Measurements from ENCODE around the gene PTPRN2.
A peak's percentile ranks its signal among the peaks of the same experiment; 100 is the strongest.
"Not testable (repeated sequence)": the region's sequence is repeated elsewhere in the genome, so short reads cannot be mapped to it uniquely, and the experiment has no call there.

PTPRN2 gene

GRCh38 chr7:157503229-157503628, 1084.4 kb downstream of the PTPRN2 start:
- DNase-seq (ENCODE audit: low read depth in 2 of 2) = no peak

- peak in 1 of 2 donors; percentile 44 for DNase-seq (ENCODE audit: low read depth in 2 of 2)
These were observed 1084.9 kb downstream of the PTPRN2 start for GRCh38 chr7:157502701-157503111.

GRCh38 chr7:157501581-157501980, 1086.0 kb downstream of the PTPRN2 start:
- peak in 1 of 2 donors; percentile 23 for DNase-seq (ENCODE audit: low read depth in 2 of 2)

- DNase-seq (ENCODE audit: low read depth in 2 of 2) = not testable (repeated sequence)
These were observed 1086.6 kb downstream of the PTPRN2 start for GRCh38 chr7:157500989-157501540.

GRCh38 chr7:157500171-157500960, 1087.3 kb downstream of the PTPRN2 start:
- no peak for DNase-seq (ENCODE audit: low read depth in 2 of 2)

- no peak for DNase-seq (ENCODE audit: low read depth in 2 of 2)
These were observed 1087.8 kb downstream of the PTPRN2 start for GRCh38 chr7:157499835-157500153.

GRCh38 chr7:157499121-157499834, 1088.3 kb downstream of the PTPRN2 start:
- DNase-seq (ENCODE audit: low read depth in 2 of 2) = no peak

- no peak for DNase-seq (ENCODE audit: low read depth in 2 of 2)
These were observed 1089.0 kb downstream of the PTPRN2 start for GRCh38 chr7:157498657-157499056.

- no peak for DNase-seq (ENCODE audit: low read depth in 2 of 2)
These were observed 1089.6 kb downstream of the PTPRN2 start for GRCh38 chr7:157497744-157498651.

- DNase-seq (ENCODE audit: low read depth in 2 of 2) = no peak
These were observed 1090.3 kb downstream of the PTPRN2 start for GRCh38 chr7:157497367-157497743.

GRCh38 chr7:157496416-157497275, 1091.0 kb downstream of the PTPRN2 start:
- no peak for DNase-seq (ENCODE audit: low read depth in 2 of 2)

GRCh38 chr7:157495594-157495993, 1092.0 kb downstream of the PTPRN2 start:
- no peak for DNase-seq (ENCODE audit: low read depth in 2 of 2)

GRCh38 chr7:157495177-157495553, 1092.5 kb downstream of the PTPRN2 start:
- no peak for DNase-seq (ENCODE audit: low read depth in 2 of 2)

- DNase-seq (ENCODE audit: low read depth in 2 of 2) = no peak
These were observed 1093.0 kb downstream of the PTPRN2 start for GRCh38 chr7:157494506-157495176.

- DNase-seq (ENCODE audit: low read depth in 2 of 2) = no peak
These were observed 1093.8 kb downstream of the PTPRN2 start for GRCh38 chr7:157493776-157494175.

GRCh38 chr7:157493017-157493416, 1094.6 kb downstream of the PTPRN2 start:
- no peak for DNase-seq (ENCODE audit: low read depth in 2 of 2)

- peak in 1 of 2 donors; percentile 30 for DNase-seq (ENCODE audit: low read depth in 2 of 2)
These were observed 1097.1 kb downstream of the PTPRN2 start for GRCh38 chr7:157490465-157490912.

- not testable (repeated sequence) for DNase-seq (ENCODE audit: low read depth in 2 of 2)
These were observed 1097.8 kb downstream of the PTPRN2 start for GRCh38 chr7:157489870-157490269.
